DOHH2 (cell line): ENCODE data around the gene DQX1.

Experiments
- H3F3A ChIP-seq: fragments of 200-600 bp; sonication (generic), shearing (Covaris generic); 2 replicates; pipeline ENCODE4 v1.6.0; 2016; ENCODE audit warnings: antibody characterized with exemption, mild to moderate bottlenecking; ENCODE audit not compliant: control insufficient read depth, insufficient read depth
- H3K27ac ChIP-seq: fragments of 200-600 bp; sonication (generic); 2 replicates; pipeline ENCODE4 v1.5.1; 2014; ENCODE audit warnings: low read depth, mild to moderate bottlenecking, low read length, moderate library complexity
- H3K27me3 ChIP-seq: fragments of 200-600 bp; sonication (generic); 2 replicates; pipeline ENCODE4 v1.6.1; 2014; ENCODE audit warnings: mild to moderate bottlenecking, low read length, mixed read lengths; ENCODE audit not compliant: control insufficient read depth
- H3K36me3 ChIP-seq: fragments of 200-600 bp; sonication (generic); 2 replicates; pipeline ENCODE4 v1.6.1; 2014; ENCODE audit warnings: mild to moderate bottlenecking, low read length, moderate library complexity, mixed read lengths; ENCODE audit not compliant: control insufficient read depth
- H3K4me1 ChIP-seq: fragments of 200-600 bp; sonication (generic); 2 replicates; pipeline ENCODE4 v1.6.1; 2014; ENCODE audit warnings: mild to moderate bottlenecking, low read length, mixed read lengths; ENCODE audit not compliant: control insufficient read depth
- H3K4me2 ChIP-seq: fragments of 200-600 bp; sonication (generic); 2 replicates; pipeline ENCODE4 v1.6.0; 2014; ENCODE audit warnings: mild to moderate bottlenecking, low read length, moderate library complexity
- H3K4me3 ChIP-seq: fragments of 200-600 bp; sonication (generic); 2 replicates; pipeline ENCODE4 v1.5.1; 2014; ENCODE audit warnings: mild to moderate bottlenecking, low read length, mixed read lengths
- H3K79me2 ChIP-seq: fragments of 200-600 bp; sonication (generic); 2 replicates; pipeline ENCODE4 v1.6.1; 2014; ENCODE audit warnings: mild to moderate bottlenecking, low read length, mixed read lengths; ENCODE audit not compliant: control insufficient read depth
- H3K9me2 ChIP-seq: fragments of 200-600 bp; sonication (generic); replicated peaks from 2 replicates; pipeline ENCODE4 v1.6.1; 2014; ENCODE audit warnings: mild to moderate bottlenecking, low read length, mixed read lengths; ENCODE audit not compliant: control insufficient read depth
- H3K9me3 ChIP-seq: fragments of 200-600 bp; sonication (generic); 2 replicates; pipeline ENCODE4 v1.6.1; 2014; ENCODE audit warnings: antibody characterized with exemption, low read length, mixed read lengths; ENCODE audit not compliant: control insufficient read depth, insufficient read depth
- H4K20me1 ChIP-seq: fragments of 200-600 bp; sonication (generic); 2 replicates; pipeline ENCODE4 v1.6.0; 2014; ENCODE audit warnings: low read depth, mild to moderate bottlenecking, antibody characterized with exemption, low read length, moderate library complexity; ENCODE audit not compliant: control insufficient read depth, insufficient read depth
- CTCF ChIP-seq: fragments of 200-600 bp; sonication (generic); IDR thresholded peaks from one replicate; pipeline ENCODE4 v1.5.1; 2014; ENCODE audit warnings: antibody characterized with exemption, mild to moderate bottlenecking, low read depth, low read length; ENCODE audit not compliant: poor library complexity, severe bottlenecking
- EZH2phosphoT487 ChIP-seq: fragments of 200-600 bp; sonication (generic); IDR thresholded peaks from 2 replicates; pipeline ENCODE4 v1.6.1; 2017; ENCODE audit warnings: borderline replicate concordance, mild to moderate bottlenecking, antibody characterized with exemption, low read length, moderate library complexity, mixed read lengths

The DQX1 gene

GRCh38 chr2:74525717-74526648 is at the start of gene DQX1:
Gene DQX1 (minus strand): TSS chr2:74526231. CDS start chr2:74525729, 502 bp downstream.
- H4K20me1 ChIP-seq: no peaks in the 10 kb centered on the region
- H3K9me3 ChIP-seq: no peaks in the 10 kb centered on the region
- no peak within 1 kb of the TSS for H3K4me3 ChIP-seq
- peaks cover 4% of the 10 kb centered on the region for H3F3A ChIP-seq
- H3K36me3 ChIP-seq: peaks cover 48% of the 10 kb centered on the region
- no peak within 1 kb of the TSS; the same call in 1 of the 2 replicates for H3K27ac ChIP-seq
- no peak for TF ChIP-seq CTCF
- H3K9me2 ChIP-seq: no peaks in the 10 kb centered on the region
- H3K4me2 ChIP-seq: peak within 1 kb of the TSS; percentile 2; the same call in 1 of the 2 replicates
- H3K27me3 ChIP-seq: no peaks in the 10 kb centered on the region
- H3K4me1 ChIP-seq: peaks cover 32% of the 10 kb centered on the region
- H3K79me2 ChIP-seq: peaks cover 43% of the 10 kb centered on the region

- no peak for TF ChIP-seq EZH2phosphoT487
- no peak for TF ChIP-seq CTCF
- no peak overlapping the region for H3K4me3 ChIP-seq
- H3F3A ChIP-seq: peaks cover 11% of the 10 kb centered on the region; the same call in 1 of the 2 replicates
- no peaks in the 10 kb centered on the region for H3K36me3 ChIP-seq
- no peaks in the 10 kb centered on the region for H3K27me3 ChIP-seq
- no peaks in the 10 kb centered on the region for H3K9me3 ChIP-seq
- H3K79me2 ChIP-seq: no peaks in the 10 kb centered on the region
- no peaks in the 10 kb centered on the region for H4K20me1 ChIP-seq
- no peak overlapping the region for H3K4me2 ChIP-seq
- H3K9me2 ChIP-seq: no peaks in the 10 kb centered on the region
- no peak overlapping the region for H3K27ac ChIP-seq
- H3K4me1 ChIP-seq: peaks cover 56% of the 10 kb centered on the region
These were observed 49.3 kb upstream of the DQX1 start for GRCh38 chr2:74575320-74575719.

- H3K4me1 ChIP-seq: peaks cover 56% of the 10 kb centered on the region
- no peaks in the 10 kb centered on the region for H3K79me2 ChIP-seq
- H3K9me3 ChIP-seq: no peaks in the 10 kb centered on the region
- TF ChIP-seq CTCF (no peak), EZH2phosphoT487 (no peak)
- peaks cover 11% of the 10 kb centered on the region; the same call in 1 of the 2 replicates for H3F3A ChIP-seq
- no peaks in the 10 kb centered on the region for H3K27me3 ChIP-seq
- H4K20me1 ChIP-seq: no peaks in the 10 kb centered on the region
- H3K9me2 ChIP-seq: no peaks in the 10 kb centered on the region
- H3K36me3 ChIP-seq: no peaks in the 10 kb centered on the region
- peak overlapping the region; percentile 75 for H3K27ac ChIP-seq
- peak overlapping the region; percentile 79 for H3K4me2 ChIP-seq
- H3K4me3 ChIP-seq: peak overlapping the region; percentile 68
These were observed 47.9 kb upstream of the DQX1 start for GRCh38 chr2:74573747-74574562.
